Measurements from ENCODE around the gene SCAF8.

- TF ChIP-seq CTCF (IDR thresholded peaks at IDR 0.05), result no peak
- TF ChIP-seq ZFX (IDR thresholded peaks at IDR 0.05; ENCODE audit: borderline replicate concordance), result no peak
These were observed 26.8 kb upstream of the SCAF8 start for GRCh38 chr6:154706389-154706788.

Measured in 22Rv1 (cell line).